ENCODE results near the gene RHBDD1. TPM values are rescaled to one million over a fixed set of nuclear protein-coding genes. Genes with fewer than 3 reads are reported as not detected.

RHBDD1 gene
- total RNA-seq, 1 donor: 92.2 TPM

GRCh38 chr2:226849349-226849748 lies 13.5 kb downstream of the RHBDD1 start:
- H3K27me3 ChIP-seq (ENCODE audit: insufficient read depth, low read length): no peaks in the 10 kb centered on the region
- H3K9me3 ChIP-seq (ENCODE audit: low read depth, low read length): no peaks in the 10 kb centered on the region
- H3K4me1 ChIP-seq (ENCODE audit: insufficient read depth, low read length): no peaks in the 10 kb centered on the region
- H3K4me3 ChIP-seq (ENCODE audit: low read length): no peak overlapping the region

GRCh38 chr2:226850024-226850423 lies 14.2 kb downstream of the RHBDD1 start:
- Histone ChIP-seq H3K4me1 (ENCODE audit: insufficient read depth, low read length) (no peaks in the 10 kb centered on the region), H3K4me3 (ENCODE audit: low read length) (no peak overlapping the region), H3K9me3 (ENCODE audit: low read depth, low read length) (no peaks in the 10 kb centered on the region), H3K27me3 (ENCODE audit: insufficient read depth, low read length) (no peaks in the 10 kb centered on the region)

GRCh38 chr2:226855787-226856186 lies 19.9 kb downstream of the RHBDD1 start:
- Histone ChIP-seq H3K4me1 (ENCODE audit: insufficient read depth, low read length) (no peaks in the 10 kb centered on the region), H3K9me3 (ENCODE audit: low read depth, low read length) (no peaks in the 10 kb centered on the region), H3K4me3 (ENCODE audit: low read length) (no peak overlapping the region), H3K27me3 (ENCODE audit: insufficient read depth, low read length) (no peaks in the 10 kb centered on the region)

DNA sequence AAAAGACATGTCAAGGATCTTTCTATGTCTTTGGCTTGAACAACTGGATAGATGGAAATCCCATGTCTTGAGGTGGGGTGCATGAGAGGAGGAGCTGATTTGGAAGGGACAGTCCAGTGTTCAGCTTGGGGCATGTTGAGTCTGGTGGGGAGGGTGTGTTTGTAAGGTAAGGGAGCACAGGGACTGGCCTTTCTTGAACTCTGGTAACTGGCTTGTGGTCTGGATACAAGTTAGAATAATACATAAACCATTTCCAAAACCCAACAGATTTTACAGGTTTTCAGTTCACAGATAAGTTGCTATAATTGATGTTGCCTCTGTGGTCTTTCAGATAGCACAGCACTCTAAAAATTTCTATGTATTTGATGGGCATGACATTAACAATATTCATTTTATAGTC lies 24.2 kb downstream of the RHBDD1 start:
- H3K9me3 ChIP-seq (ENCODE audit: low read depth, low read length): no peaks in the 10 kb centered on the region
- no peaks in the 10 kb centered on the region for H3K27me3 ChIP-seq (ENCODE audit: insufficient read depth, low read length)
- no peak overlapping the region for H3K4me3 ChIP-seq (ENCODE audit: low read length)
- H3K4me1 ChIP-seq (ENCODE audit: insufficient read depth, low read length): no peaks in the 10 kb centered on the region

DNA sequence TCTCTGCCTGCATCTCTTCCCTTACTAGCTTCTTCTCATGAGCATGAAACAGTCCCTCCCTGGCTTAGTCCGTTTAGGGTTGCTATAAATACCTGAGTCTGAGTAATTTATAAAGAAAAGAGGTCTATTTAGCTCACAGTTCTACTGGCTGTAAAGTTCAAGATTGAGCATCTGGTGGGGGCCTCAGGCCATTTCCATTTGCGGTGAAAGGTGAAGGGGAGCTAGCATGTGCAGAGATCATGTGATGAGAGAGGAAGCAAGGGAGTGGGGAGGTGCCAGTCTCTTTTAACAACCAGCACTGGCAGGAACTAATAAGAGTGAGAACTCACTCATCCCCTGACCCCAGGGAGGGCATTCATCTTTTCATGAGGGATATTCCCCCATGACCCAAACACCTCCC lies 26.8 kb downstream of the RHBDD1 start:
- Histone ChIP-seq H3K27me3 (ENCODE audit: insufficient read depth, low read length) (no peaks in the 10 kb centered on the region), H3K4me3 (ENCODE audit: low read length) (no peak overlapping the region), H3K9me3 (ENCODE audit: low read depth, low read length) (no peaks in the 10 kb centered on the region), H3K4me1 (ENCODE audit: insufficient read depth, low read length) (no peaks in the 10 kb centered on the region)

DNA sequence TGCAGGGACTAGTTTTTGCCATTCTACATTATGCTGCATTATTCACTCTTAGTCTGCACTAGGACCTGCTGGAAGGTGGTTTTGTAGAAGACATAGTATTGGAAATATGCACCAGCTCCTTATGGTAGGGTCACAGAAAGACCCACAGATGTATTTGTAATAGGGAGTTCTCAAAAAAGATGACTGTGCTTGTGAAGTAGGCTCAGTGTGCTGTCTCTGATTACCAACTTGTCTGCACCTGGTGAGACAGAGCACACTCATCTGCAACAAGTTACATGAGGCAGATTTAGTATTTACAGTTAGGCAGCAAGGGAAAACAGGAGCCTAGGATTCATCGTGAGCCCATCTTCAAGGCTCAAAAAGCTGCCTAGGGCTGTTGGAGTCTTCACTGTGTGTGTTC lies 29.4 kb downstream of the RHBDD1 start:
- no peaks in the 10 kb centered on the region for H3K9me3 ChIP-seq (ENCODE audit: low read depth, low read length)
- no peak overlapping the region for H3K4me3 ChIP-seq (ENCODE audit: low read length)
- H3K4me1 ChIP-seq (ENCODE audit: insufficient read depth, low read length): no peaks in the 10 kb centered on the region
- no peaks in the 10 kb centered on the region for H3K27me3 ChIP-seq (ENCODE audit: insufficient read depth, low read length)

- Histone ChIP-seq H3K4me1 (ENCODE audit: insufficient read depth, low read length) (no peaks in the 10 kb centered on the region), H3K27me3 (ENCODE audit: insufficient read depth, low read length) (no peaks in the 10 kb centered on the region), H3K9me3 (ENCODE audit: low read depth, low read length) (no peaks in the 10 kb centered on the region), H3K4me3 (ENCODE audit: low read length) (no peak overlapping the region)
Observed at GRCh38 chr2:226865710-226866109, 29.9 kb downstream of the RHBDD1 start.

GRCh38 chr2:226868331-226869162 lies 32.7 kb downstream of the RHBDD1 start:
- H3K27me3 ChIP-seq (ENCODE audit: insufficient read depth, low read length): no peaks in the 10 kb centered on the region
- H3K4me1 ChIP-seq (ENCODE audit: insufficient read depth, low read length): peaks cover 8% of the 10 kb centered on the region
- H3K9me3 ChIP-seq (ENCODE audit: low read depth, low read length): no peaks in the 10 kb centered on the region
- no peak overlapping the region for H3K4me3 ChIP-seq (ENCODE audit: low read length)

- no peaks in the 10 kb centered on the region for H3K9me3 ChIP-seq (ENCODE audit: low read depth, low read length)
- no peak overlapping the region for H3K4me3 ChIP-seq (ENCODE audit: low read length)
- H3K4me1 ChIP-seq (ENCODE audit: insufficient read depth, low read length): peaks cover 8% of the 10 kb centered on the region
- H3K27me3 ChIP-seq (ENCODE audit: insufficient read depth, low read length): no peaks in the 10 kb centered on the region
Observed at GRCh38 chr2:226869371-226869770, 33.5 kb downstream of the RHBDD1 start.

DNA sequence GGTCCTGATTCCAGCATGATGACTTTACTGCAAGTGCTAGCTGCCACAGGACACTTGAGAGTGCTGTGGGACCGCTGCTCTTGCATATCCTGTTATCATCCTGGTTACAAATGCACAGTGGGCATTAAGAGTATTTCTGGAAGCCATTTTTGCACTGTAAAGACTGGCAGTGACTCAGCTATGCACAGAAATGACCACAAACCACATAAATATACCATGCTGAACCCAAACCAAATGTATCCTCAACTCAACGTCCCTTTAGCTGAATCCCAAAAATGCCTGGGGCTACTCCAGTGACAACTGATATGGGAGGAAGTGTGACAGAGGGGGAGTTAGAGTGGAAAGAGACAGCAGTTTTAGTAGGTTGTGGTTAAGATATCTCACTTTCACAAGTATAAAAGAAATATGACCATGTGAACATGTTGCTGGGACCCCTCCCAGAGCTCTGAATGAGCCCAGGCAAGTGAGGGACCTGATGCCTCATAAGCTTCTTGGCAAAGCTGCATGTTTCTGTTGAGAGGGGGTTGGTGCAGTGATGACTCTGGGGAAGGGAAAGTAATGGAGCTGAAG lies 37.3 kb downstream of the RHBDD1 start:
- no peaks in the 10 kb centered on the region for H3K9me3 ChIP-seq (ENCODE audit: low read depth, low read length)
- peaks cover 16% of the 10 kb centered on the region for H3K4me1 ChIP-seq (ENCODE audit: insufficient read depth, low read length)
- H3K4me3 ChIP-seq (ENCODE audit: low read length): no peak overlapping the region
- no peaks in the 10 kb centered on the region for H3K27me3 ChIP-seq (ENCODE audit: insufficient read depth, low read length)

DNA sequence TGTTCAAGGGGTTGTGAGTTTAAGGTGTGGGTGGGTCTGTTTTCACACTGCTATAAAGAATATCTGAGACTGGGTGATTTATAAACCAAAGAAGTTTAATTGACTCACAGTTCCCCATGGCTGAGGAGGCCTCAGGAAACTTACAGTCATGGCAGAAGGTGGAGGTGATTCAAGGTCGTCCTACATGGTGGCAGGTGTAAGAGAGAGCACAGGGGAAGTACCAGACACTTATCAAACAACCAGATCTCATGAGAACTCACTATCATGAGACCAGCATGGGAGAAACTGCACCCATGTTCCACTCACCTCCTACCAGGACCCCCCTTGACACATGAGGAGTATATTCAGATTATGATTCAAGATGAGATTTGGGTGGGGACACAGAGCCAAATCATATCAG lies 38.0 kb downstream of the RHBDD1 start:
- Histone ChIP-seq H3K4me3 (ENCODE audit: low read length) (no peak overlapping the region), H3K9me3 (ENCODE audit: low read depth, low read length) (no peaks in the 10 kb centered on the region), H3K4me1 (ENCODE audit: insufficient read depth, low read length) (peaks cover 16% of the 10 kb centered on the region), H3K27me3 (ENCODE audit: insufficient read depth, low read length) (no peaks in the 10 kb centered on the region)

GRCh38 chr2:226874749-226875148 lies 38.9 kb downstream of the RHBDD1 start:
- H3K9me3 ChIP-seq (ENCODE audit: low read depth, low read length): no peaks in the 10 kb centered on the region
- no peaks in the 10 kb centered on the region for H3K27me3 ChIP-seq (ENCODE audit: insufficient read depth, low read length)
- H3K4me3 ChIP-seq (ENCODE audit: low read length): no peak overlapping the region
- H3K4me1 ChIP-seq (ENCODE audit: insufficient read depth, low read length): peaks cover 16% of the 10 kb centered on the region

GRCh38 chr2:226875438-226876225 lies 39.8 kb downstream of the RHBDD1 start:
- Histone ChIP-seq H3K9me3 (ENCODE audit: low read depth, low read length) (no peaks in the 10 kb centered on the region), H3K4me3 (ENCODE audit: low read length) (no peak overlapping the region)

DNA sequence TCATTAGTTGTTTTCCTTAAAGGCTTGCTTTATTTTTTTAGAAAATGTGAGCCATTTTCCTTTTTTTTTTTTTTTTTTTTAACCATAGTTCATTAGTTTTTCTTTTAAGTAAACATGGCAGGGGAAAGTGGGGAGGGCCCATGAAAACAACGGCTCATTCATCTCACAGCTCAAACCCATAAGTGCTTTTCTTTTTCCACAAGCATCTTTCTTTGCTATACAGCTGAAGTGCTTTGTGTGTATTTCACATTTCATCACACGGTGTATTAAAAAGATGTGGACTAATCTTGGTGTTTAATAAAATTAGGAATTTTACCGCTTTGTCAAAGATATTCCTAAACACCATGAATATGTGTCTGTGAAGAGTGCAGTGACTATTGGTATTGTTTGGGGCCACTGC lies 41.6 kb downstream of the RHBDD1 start:
- no peak overlapping the region for H3K4me3 ChIP-seq (ENCODE audit: low read length)
- H3K27me3 ChIP-seq (ENCODE audit: insufficient read depth, low read length): no peaks in the 10 kb centered on the region
- no peaks in the 10 kb centered on the region for H3K9me3 ChIP-seq (ENCODE audit: low read depth, low read length)
- H3K4me1 ChIP-seq (ENCODE audit: insufficient read depth, low read length): peaks cover 16% of the 10 kb centered on the region

More at GRCh38 chr2:226875438-226876225, 39.8 kb downstream of the RHBDD1 start:
- Histone ChIP-seq H3K4me1 (ENCODE audit: insufficient read depth, low read length) (peaks cover 16% of the 10 kb centered on the region), H3K27me3 (ENCODE audit: insufficient read depth, low read length) (no peaks in the 10 kb centered on the region)

- H3K4me1 ChIP-seq (ENCODE audit: insufficient read depth, low read length): peaks cover under 1% of the 10 kb centered on the region
- H3K4me3 ChIP-seq (ENCODE audit: low read length): no peak overlapping the region
- no peaks in the 10 kb centered on the region for H3K27me3 ChIP-seq (ENCODE audit: insufficient read depth, low read length)
- no peaks in the 10 kb centered on the region for H3K9me3 ChIP-seq (ENCODE audit: low read depth, low read length)
Observed at GRCh38 chr2:226881287-226881686, 45.4 kb downstream of the RHBDD1 start.

All from mononuclear cell (primary cell).